ENCODE measurements around the gene RIC8A.
"Not testable (repeated sequence)": the region's sequence is repeated elsewhere in the genome, so short reads cannot be mapped to it uniquely, and the experiment has no call there.

Gene RIC8A

DNA sequence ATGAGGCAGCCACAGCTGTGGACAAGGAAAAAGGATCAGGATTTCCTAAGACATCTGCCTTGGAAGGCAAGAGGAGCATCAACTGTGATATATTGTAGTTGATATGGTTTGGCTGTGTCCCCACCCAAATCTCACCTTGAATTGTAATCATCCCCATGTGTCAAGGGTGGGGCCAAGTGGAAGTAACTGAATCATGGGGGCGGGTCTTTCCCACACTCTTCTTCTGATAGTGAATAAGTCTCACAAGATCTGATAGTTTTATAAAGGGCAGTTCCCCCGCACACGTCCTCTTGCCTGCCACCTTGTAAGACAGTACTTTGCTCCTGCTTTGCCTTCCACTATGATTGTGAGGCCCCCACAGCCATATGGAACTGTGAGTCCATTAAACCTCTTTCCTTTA lies 10.2 kb downstream of the RIC8A start:
- Histone ChIP-seq H3K9ac (ENCODE audit: low read length in 5 of 5) (no peak overlapping the region), H3K36me3 (ENCODE audit: control insufficient read depth in 5 of 5, insufficient read depth in 5 of 5, low read length in 5 of 5) (peaks cover 0 to 60% (median 50%) of the 10 kb centered on the region in 5 donors), H3K4me3 (ENCODE audit: low read depth in 1 of 5, low read length in 5 of 5) (no peak overlapping the region), H3K9me3 (ENCODE audit: control insufficient read depth in 5 of 5, low read length in 5 of 5) (no peaks in the 10 kb centered on the region), H3K27ac (ENCODE audit: low read depth, low read length) (no peak overlapping the region), H3K4me1 (ENCODE audit: control insufficient read depth in 5 of 5, insufficient read depth in 5 of 5, low read length in 5 of 5) (no peaks in the 10 kb centered on the region), H3K27me3 (ENCODE audit: control insufficient read depth in 5 of 5, insufficient read depth in 4 of 5, low read length in 5 of 5) (no peaks in the 10 kb centered on the region)

DNA sequence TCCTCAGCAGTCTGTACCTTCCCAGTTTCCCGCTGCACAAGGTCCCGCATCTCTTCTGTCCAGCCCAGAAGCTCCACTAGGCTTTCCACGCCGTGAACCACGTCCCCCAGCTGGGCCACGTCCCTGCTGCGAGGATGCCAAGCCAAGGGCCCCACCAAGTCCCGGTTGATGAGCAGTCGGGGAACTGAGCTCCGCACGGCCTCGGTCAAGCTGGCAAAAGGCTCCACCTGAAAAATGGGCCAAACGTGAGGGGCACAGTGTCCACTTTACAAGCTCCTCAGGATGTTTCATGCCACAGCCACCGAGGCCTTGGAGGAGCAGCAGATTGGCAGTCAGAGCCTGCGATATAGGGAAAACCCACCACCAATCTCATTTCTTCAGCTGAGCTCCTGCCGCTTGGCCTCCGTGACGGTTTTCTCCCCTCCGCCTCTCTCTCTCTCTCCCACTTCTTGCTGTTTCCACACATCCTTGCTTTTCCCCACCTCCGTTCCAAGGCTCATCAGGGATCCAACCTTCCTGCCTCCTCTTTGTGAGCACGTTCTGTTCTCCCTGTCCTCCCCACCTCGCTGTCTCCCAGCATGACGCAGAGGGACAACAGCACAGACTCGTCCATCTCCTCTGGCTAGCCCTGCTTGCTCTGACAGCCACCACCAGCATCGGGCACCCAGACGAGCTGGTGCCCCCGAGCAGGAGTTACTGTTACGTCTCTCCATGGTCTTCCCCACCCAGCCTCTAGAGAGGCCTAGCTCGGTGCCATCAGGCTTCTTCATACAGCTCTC lies 11.5 kb downstream of the RIC8A start:
- H3K4me1 ChIP-seq (ENCODE audit: control insufficient read depth in 5 of 5, insufficient read depth in 5 of 5, low read length in 5 of 5), result no peaks in the 10 kb centered on the region
- H3K27ac ChIP-seq (ENCODE audit: low read depth, low read length), result no peak overlapping the region
- H3K9me3 ChIP-seq (ENCODE audit: control insufficient read depth in 5 of 5, low read length in 5 of 5), result no peaks in the 10 kb centered on the region
- H3K4me3 ChIP-seq (ENCODE audit: low read depth in 1 of 5, low read length in 5 of 5), result no peak overlapping the region
- H3K36me3 ChIP-seq (ENCODE audit: control insufficient read depth in 5 of 5, insufficient read depth in 5 of 5, low read length in 5 of 5), result peaks cover 0 to 55% (median 43%) of the 10 kb centered on the region in 5 donors
- no peak overlapping the region for H3K9ac ChIP-seq (ENCODE audit: low read length in 5 of 5)
- H3K27me3 ChIP-seq (ENCODE audit: control insufficient read depth in 5 of 5, insufficient read depth in 4 of 5, low read length in 5 of 5), result no peaks in the 10 kb centered on the region

DNA sequence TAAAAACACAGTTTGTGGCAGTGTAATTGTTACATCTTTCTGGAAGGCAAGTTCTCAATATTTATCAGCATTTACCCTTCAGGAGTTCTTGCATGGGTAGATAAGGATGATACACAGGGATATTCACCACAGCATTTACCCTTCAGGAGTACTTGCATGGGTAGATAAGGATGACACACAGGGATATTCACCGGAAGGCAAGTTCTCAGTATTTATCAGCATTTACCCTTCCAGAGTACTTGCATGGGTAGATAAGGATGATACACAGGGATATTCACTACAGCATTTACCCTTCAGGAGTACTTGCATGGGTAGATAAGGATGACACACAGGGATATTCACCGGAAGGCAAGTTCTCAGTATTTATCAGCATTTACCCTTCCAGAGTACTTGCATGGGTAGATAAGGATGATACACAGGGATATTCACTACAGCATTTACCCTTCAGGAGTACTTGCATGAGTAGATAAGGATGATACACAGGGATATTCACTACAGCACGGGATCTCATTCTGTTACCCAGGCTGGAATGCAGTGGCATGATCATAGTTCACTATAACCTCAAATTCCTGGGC lies 13.2 kb downstream of the RIC8A start:
- not testable (repeated sequence) for H3K27me3 ChIP-seq (ENCODE audit: control insufficient read depth in 5 of 5, insufficient read depth in 4 of 5, low read length in 5 of 5); H3K27ac ChIP-seq (ENCODE audit: low read depth, low read length); H3K9ac ChIP-seq (ENCODE audit: low read length in 5 of 5); H3K9me3 ChIP-seq (ENCODE audit: control insufficient read depth in 5 of 5, low read length in 5 of 5); H3K4me3 ChIP-seq (ENCODE audit: low read depth in 1 of 5, low read length in 5 of 5); H3K4me1 ChIP-seq (ENCODE audit: control insufficient read depth in 5 of 5, insufficient read depth in 5 of 5, low read length in 5 of 5)
- H3K36me3 ChIP-seq (ENCODE audit: control insufficient read depth in 5 of 5, insufficient read depth in 5 of 5, low read length in 5 of 5), result peaks cover 0 to 39% (median 31%) of the 10 kb centered on the region in 5 donors

DNA sequence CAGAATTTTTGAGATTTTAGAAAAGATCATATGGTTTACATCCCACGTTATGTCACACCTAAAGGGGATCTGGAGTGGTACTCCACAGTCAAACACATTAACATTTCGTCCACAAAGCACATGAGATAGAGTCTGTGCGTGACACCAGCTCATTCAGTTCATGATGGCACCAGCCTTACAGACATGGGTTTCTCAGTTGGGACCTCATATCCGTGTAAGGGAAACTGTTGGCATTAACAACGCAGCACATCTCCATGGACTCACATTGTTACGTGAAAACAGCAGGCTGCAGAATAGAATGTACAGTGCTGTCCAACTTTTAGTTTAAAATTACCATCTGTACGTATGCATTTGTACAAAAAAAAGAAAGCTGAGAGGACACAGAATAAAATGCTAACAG lies 14.0 kb downstream of the RIC8A start:
- Histone ChIP-seq H3K4me1 (ENCODE audit: control insufficient read depth in 5 of 5, insufficient read depth in 5 of 5, low read length in 5 of 5) (no peaks in the 10 kb centered on the region), H3K9ac (ENCODE audit: low read length in 5 of 5) (no peak overlapping the region), H3K27me3 (ENCODE audit: control insufficient read depth in 5 of 5, insufficient read depth in 4 of 5, low read length in 5 of 5) (no peaks in the 10 kb centered on the region), H3K9me3 (ENCODE audit: control insufficient read depth in 5 of 5, low read length in 5 of 5) (no peaks in the 10 kb centered on the region), H3K4me3 (ENCODE audit: low read depth in 1 of 5, low read length in 5 of 5) (no peak overlapping the region), H3K36me3 (ENCODE audit: control insufficient read depth in 5 of 5, insufficient read depth in 5 of 5, low read length in 5 of 5) (peaks cover 0 to 32% (median 26%) of the 10 kb centered on the region in 5 donors), H3K27ac (ENCODE audit: low read depth, low read length) (no peak overlapping the region)

DNA sequence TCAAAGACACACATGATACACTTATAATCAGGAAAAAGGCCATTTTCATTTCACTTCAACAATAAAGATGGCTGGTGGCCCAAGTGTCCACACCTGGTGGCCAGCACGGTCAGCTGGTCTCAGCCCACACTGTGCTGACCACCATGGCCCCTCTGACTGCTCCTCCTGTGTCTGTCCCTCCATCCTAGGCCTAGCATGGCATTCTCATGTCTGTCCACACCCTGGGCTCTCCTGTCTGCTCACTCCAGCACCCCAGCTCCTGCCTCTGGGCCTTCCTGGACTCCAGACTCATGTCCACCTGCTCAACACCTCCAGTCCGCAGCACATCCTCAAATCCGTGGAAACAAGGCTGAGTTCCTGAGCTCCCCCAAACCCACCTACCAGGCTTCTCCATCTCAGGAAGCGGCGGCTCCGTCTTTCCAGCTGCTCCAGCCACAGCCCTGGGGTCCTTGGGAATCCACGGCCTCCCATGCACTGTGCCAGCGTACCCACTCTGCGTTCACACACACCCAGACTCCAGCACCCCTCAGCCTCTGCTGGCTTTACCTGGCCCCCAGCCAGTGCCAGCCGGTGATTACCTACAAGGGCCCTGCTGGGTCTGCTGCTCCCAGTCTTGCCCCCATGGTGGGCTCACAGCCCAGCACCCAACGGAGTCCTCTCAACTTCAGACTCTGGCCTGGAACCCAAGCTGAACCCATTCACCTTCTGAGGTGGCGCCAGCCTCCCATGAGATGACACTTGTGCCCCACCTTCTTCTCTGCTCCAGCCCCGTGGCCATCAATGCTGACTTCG lies 14.7 kb downstream of the RIC8A start:
- Histone ChIP-seq H3K4me3 (ENCODE audit: low read depth in 1 of 5, low read length in 5 of 5) (no peak overlapping the region), H3K36me3 (ENCODE audit: control insufficient read depth in 5 of 5, insufficient read depth in 5 of 5, low read length in 5 of 5) (peaks cover 0 to 32% (median 25%) of the 10 kb centered on the region in 5 donors), H3K9ac (ENCODE audit: low read length in 5 of 5) (no peak overlapping the region), H3K27me3 (ENCODE audit: control insufficient read depth in 5 of 5, insufficient read depth in 4 of 5, low read length in 5 of 5) (no peaks in the 10 kb centered on the region), H3K9me3 (ENCODE audit: control insufficient read depth in 5 of 5, low read length in 5 of 5) (no peaks in the 10 kb centered on the region), H3K27ac (ENCODE audit: low read depth, low read length) (no peak overlapping the region), H3K4me1 (ENCODE audit: control insufficient read depth in 5 of 5, insufficient read depth in 5 of 5, low read length in 5 of 5) (no peaks in the 10 kb centered on the region)

DNA sequence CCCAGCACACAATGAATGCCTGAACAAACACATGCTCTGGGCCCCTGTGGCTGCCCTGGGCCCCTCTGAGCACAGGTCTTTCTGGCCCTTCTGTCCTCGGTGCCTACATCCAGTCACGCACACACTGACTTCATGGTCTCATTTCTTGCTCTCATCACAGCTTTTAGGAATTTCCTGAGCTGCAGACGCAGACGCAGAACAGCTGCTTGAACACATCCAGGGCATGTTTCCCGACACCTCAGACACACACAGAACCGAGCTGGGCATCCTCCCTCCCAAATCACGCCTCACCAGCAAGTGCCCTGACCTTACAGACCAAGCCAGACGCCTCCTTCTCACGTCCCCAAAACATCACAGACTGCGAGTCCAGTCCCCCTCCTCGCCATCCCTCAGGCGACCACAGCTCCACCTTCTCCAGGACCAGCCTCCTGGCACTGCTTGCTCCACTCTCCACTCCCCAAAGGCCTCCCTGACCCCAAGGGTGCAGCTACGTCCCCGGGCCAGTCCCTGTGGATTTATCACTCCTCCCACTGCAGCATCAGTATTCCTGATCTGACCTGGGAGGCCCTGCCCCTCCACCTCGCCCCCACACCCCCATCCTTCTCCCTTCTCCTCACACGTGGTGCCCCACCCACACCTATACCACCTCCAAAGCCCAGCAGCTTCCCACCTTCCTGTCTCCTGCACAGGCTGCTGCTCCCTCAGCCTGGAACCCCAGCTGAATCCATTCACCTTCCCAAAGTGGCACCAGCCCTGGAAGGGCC lies 15.7 kb downstream of the RIC8A start:
- Histone ChIP-seq H3K4me1 (ENCODE audit: control insufficient read depth in 5 of 5, insufficient read depth in 5 of 5, low read length in 5 of 5) (no peaks in the 10 kb centered on the region), H3K27ac (ENCODE audit: low read depth, low read length) (no peak overlapping the region), H3K27me3 (ENCODE audit: control insufficient read depth in 5 of 5, insufficient read depth in 4 of 5, low read length in 5 of 5) (no peaks in the 10 kb centered on the region), H3K9me3 (ENCODE audit: control insufficient read depth in 5 of 5, low read length in 5 of 5) (no peaks in the 10 kb centered on the region), H3K36me3 (ENCODE audit: control insufficient read depth in 5 of 5, insufficient read depth in 5 of 5, low read length in 5 of 5) (peaks cover 0 to 29% (median 25%) of the 10 kb centered on the region in 5 donors), H3K4me3 (ENCODE audit: low read depth in 1 of 5, low read length in 5 of 5) (no peak overlapping the region), H3K9ac (ENCODE audit: low read length in 5 of 5) (no peak overlapping the region)

DNA sequence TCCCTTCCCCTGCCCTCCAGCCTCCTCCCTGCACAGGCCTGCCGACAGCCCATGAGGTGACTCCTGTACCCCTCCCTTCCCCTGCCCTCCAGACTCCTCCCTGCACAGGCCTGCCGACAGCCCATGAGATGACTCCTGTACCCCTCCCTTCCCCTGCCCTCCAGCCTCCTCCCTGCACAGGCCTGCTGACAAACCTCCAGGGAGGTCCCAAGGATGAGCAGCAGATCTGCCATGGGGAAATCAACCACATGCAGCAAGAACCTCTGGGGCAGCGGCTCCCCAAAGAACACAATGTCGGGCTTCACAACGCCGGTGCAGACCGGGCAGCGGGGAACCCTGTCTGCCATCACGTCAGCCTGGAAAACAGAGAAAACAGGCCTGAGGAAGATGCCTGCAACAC lies 16.4 kb downstream of the RIC8A start:
- H3K9me3 ChIP-seq (ENCODE audit: control insufficient read depth in 5 of 5, low read length in 5 of 5), result no peaks in the 10 kb centered on the region
- H3K27me3 ChIP-seq (ENCODE audit: control insufficient read depth in 5 of 5, insufficient read depth in 4 of 5, low read length in 5 of 5), result no peaks in the 10 kb centered on the region
- H3K4me1 ChIP-seq (ENCODE audit: control insufficient read depth in 5 of 5, insufficient read depth in 5 of 5, low read length in 5 of 5), result no peaks in the 10 kb centered on the region
- no peak overlapping the region for H3K4me3 ChIP-seq (ENCODE audit: low read depth in 1 of 5, low read length in 5 of 5)
- peaks cover 0 to 23% (median 20%) of the 10 kb centered on the region in 5 donors for H3K36me3 ChIP-seq (ENCODE audit: control insufficient read depth in 5 of 5, insufficient read depth in 5 of 5, low read length in 5 of 5)
- no peak overlapping the region for H3K27ac ChIP-seq (ENCODE audit: low read depth, low read length)
- H3K9ac ChIP-seq (ENCODE audit: low read length in 5 of 5), result no peak overlapping the region

DNA sequence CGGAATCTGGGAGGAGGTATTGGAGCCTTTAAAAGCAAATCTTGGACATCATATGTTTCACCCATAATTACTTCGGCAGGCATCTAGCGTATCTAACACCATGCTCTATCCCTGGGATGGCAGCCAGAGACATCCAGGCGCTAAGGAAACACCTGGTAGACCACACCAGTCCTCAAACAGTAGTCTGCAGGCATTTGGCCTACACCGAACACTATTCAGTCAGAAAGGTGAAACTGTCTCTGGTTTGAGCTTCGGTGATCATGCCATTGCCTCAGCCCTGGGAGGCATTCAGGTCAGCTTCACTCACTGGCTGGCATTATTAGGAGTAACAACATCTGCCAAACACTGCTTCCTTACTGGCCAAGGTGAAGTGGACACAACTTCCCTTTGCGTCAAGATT lies 16.9 kb downstream of the RIC8A start:
- no peak overlapping the region for H3K9ac ChIP-seq (ENCODE audit: low read length in 5 of 5)
- H3K27me3 ChIP-seq (ENCODE audit: control insufficient read depth in 5 of 5, insufficient read depth in 4 of 5, low read length in 5 of 5), result no peaks in the 10 kb centered on the region
- no peaks in the 10 kb centered on the region for H3K4me1 ChIP-seq (ENCODE audit: control insufficient read depth in 5 of 5, insufficient read depth in 5 of 5, low read length in 5 of 5)
- no peaks in the 10 kb centered on the region for H3K9me3 ChIP-seq (ENCODE audit: control insufficient read depth in 5 of 5, low read length in 5 of 5)
- no peak overlapping the region for H3K4me3 ChIP-seq (ENCODE audit: low read depth in 1 of 5, low read length in 5 of 5)
- no peak overlapping the region for H3K27ac ChIP-seq (ENCODE audit: low read depth, low read length)
- H3K36me3 ChIP-seq (ENCODE audit: control insufficient read depth in 5 of 5, insufficient read depth in 5 of 5, low read length in 5 of 5), result peaks cover 0 to 23% (median 19%) of the 10 kb centered on the region in 5 donors

DNA sequence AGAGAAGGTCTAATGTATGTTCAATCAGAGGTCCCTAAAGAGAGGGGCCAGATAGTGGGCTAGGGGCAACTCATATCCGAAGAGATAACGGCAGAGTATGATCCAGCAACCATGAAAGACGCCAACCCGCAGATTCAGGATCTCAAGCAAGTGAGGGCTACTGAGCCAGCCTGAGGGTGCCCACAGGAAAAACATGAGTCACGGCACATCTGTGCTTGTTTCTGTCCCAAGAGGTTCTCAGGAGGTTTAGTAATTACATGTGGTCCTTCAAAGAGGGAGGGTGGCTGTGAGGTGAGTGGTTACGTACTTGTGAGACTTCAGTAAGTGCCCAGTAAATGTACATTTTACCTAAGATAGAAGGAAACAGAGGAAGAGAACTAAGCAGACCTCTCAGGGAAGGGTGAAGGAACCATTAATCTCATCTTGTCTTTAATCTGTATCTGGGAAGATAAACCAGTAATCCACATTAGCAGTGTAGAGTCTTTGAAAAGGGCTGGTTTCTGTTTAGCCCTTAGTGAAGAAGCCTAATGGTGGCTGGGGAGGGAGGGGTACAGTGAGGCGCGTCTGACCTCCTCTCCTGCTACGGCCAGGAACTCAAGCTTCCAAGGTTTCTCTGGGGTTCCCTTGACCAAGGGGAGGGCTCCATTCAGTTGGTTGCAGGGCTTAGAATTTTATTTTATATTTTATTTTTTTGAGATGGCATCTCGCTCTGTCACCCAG lies 18.4 kb downstream of the RIC8A start:
- H3K4me1 ChIP-seq (ENCODE audit: control insufficient read depth in 5 of 5, insufficient read depth in 5 of 5, low read length in 5 of 5), result no peaks in the 10 kb centered on the region
- H3K27ac ChIP-seq (ENCODE audit: low read depth, low read length), result no peak overlapping the region
- H3K27me3 ChIP-seq (ENCODE audit: control insufficient read depth in 5 of 5, insufficient read depth in 4 of 5, low read length in 5 of 5), result no peaks in the 10 kb centered on the region
- H3K36me3 ChIP-seq (ENCODE audit: control insufficient read depth in 5 of 5, insufficient read depth in 5 of 5, low read length in 5 of 5), result peaks cover 0 to 31% (median 21%) of the 10 kb centered on the region in 5 donors
- H3K9me3 ChIP-seq (ENCODE audit: control insufficient read depth in 5 of 5, low read length in 5 of 5), result no peaks in the 10 kb centered on the region
- no peak overlapping the region for H3K9ac ChIP-seq (ENCODE audit: low read length in 5 of 5)
- no peak overlapping the region for H3K4me3 ChIP-seq (ENCODE audit: low read depth in 1 of 5, low read length in 5 of 5)

Data from subcutaneous abdominal adipose tissue (tissue), 5 donors.